Subcutaneous adipose tissue (tissue), 4 donors: ENCODE results near the gene RBM43. TPM values are rescaled to one million over a fixed set of nuclear protein-coding genes. Genes with fewer than 3 reads are reported as not detected.

Source experiments
- total RNA-seq, 4 donors: library from RNA; depleted of rRNA; stranded (reverse); fragments of >200 nt; gene quantifications; one replicate each; pipeline ENCODE4 v1.1.0, GENCODE V29; 2016
- TF ChIP-seq, protein P1 (sequence below): fragments of 450-650 bp; IDR thresholded peaks from one replicate; pipeline ENCODE4 v1.5.1; 2016; ENCODE audit warnings: low read depth, mild to moderate bottlenecking, control low read depth, antibody characterized with exemption, moderate library complexity

Gene RBM43
- total RNA-seq, 4 donors from 2014 or later: 6.4 to 12.2 (median 7.6) TPM

DNA sequence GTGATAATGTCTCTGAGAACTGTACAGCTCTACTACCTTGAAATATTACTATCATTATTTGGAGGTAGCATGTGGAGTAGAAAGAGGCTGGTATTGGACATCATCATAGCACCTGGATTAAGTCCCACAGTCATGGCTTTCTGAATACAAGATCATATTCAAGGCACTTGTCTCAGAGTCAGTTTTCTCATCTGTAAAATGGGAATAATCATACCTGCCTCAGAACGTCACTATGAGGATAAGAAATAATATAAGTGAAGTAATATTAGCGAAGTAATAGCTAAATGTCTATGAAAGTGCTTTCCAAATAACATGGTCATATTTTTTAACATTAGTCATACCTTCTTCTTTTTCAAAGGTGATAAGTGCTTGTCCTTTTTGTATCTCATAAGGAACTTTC lies 16.8 kb upstream of the RBM43 start:
- TF ChIP-seq, protein P1, sequence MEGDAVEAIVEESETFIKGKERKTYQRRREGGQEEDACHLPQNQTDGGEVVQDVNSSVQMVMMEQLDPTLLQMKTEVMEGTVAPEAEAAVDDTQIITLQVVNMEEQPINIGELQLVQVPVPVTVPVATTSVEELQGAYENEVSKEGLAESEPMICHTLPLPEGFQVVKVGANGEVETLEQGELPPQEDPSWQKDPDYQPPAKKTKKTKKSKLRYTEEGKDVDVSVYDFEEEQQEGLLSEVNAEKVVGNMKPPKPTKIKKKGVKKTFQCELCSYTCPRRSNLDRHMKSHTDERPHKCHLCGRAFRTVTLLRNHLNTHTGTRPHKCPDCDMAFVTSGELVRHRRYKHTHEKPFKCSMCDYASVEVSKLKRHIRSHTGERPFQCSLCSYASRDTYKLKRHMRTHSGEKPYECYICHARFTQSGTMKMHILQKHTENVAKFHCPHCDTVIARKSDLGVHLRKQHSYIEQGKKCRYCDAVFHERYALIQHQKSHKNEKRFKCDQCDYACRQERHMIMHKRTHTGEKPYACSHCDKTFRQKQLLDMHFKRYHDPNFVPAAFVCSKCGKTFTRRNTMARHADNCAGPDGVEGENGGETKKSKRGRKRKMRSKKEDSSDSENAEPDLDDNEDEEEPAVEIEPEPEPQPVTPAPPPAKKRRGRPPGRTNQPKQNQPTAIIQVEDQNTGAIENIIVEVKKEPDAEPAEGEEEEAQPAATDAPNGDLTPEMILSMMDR: no peak

DNA sequence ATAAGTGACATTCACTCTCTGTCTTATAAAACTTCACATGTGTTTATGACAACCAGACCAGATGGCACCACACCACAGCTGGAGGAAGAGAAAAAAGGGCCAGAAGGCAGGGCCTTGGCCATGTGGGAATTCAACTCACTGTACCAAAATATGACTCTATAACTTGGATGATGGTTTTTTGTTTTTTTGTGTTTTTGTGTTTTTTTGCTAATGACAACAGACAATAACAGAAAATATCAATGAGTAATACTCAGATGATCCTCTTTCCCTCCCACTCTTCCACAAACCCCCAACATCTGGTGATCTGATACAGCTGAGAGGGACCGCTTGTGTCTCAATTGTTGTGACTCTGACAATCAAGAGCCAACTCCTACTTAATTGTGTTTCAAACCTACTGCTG lies 15.4 kb upstream of the RBM43 start:
- TF ChIP-seq, protein P1: no peak

DNA sequence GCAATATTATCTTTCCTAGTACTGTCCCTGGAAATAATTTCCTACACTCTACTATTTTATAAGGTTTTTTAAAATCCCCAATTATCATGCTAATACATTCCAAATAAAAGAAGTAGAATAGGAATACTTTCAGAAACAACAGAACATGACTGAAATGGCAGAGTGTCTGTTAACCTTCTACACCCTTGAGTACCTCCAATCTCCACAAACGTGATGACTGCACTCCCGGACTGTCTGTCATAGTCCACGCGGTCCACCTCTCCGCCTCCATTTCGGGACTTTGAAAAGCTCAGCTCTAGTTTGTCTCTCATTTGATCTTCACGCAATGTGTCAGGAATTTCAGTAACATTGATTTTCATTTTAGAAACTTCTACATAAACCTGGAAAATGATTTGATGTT lies 13.6 kb upstream of the RBM43 start:
- TF ChIP-seq, protein P1: no peak

DNA sequence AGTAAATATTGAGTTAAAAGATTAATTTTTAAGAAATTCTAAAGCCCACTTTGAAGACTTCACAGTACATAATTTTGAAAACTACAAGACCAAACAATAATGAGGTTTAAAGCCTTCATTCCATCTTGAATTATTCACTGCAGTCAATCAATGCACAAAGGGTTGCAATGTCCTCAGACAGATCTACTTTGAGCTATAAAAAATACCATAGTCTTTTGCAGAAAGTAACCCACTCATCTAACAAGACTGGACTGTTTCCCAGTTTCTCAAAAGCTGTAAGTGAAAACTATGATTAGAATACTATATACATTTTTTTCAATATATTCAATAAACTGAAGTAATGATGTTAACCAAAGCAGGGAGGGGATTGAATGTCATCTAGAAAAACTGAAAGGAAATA lies 10.2 kb upstream of the RBM43 start:
- TF ChIP-seq, protein P1: no peak

DNA sequence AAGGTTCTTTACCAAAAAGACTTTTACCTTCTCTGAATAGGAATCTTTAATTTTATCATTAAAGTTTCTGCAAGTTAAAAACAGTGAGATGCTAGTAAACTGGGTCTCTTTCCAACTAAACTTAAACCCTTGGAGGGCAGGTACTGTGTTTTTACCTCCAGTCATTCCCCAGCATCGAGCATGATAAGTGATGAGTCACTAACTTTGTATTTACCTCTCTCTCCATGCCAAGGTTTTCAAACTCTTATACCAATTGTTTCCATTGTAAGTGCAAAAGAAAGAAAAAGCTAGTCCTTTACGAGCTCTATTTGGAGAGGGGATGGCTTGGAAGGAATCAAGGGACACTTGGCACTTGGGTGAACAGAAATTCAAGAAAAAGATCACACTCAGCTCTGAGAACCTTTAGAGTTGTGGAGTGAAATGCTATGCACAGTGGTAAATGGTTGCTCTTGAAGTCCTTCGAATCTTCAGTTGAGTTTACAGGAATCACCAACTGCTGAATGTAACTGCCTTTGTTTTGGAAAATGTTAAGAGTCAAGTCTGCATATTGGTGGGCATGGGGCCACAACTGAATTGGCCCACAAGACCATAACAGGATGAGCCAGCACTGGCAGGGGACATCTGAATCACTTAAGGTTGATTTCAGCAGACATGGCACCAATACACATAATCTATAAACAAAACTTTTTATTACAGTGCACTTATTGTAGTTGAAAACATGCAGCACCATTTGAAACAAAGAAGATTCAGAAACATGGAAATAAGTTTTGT lies 8.3 kb upstream of the RBM43 start:
- TF ChIP-seq, protein P1: no peak

DNA sequence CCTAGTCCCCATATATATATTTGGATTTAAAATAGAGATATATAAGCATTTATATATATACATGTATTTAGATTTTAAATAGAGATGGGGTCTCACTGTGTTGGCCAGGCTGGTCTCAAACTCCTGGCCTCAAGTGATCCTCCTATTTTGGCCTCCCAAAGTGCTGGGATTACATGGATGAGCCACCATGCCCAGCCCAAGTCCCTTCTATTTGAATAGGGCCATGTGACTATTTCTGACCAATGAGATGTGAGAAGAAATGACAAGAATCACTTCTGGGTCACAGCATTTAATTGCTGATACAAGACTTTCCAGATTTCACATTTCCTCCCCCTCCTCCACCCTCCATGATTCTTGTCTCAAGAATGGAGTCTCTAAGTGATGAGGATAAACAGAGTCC lies 6.4 kb upstream of the RBM43 start:
- TF ChIP-seq, protein P1: no peak

DNA sequence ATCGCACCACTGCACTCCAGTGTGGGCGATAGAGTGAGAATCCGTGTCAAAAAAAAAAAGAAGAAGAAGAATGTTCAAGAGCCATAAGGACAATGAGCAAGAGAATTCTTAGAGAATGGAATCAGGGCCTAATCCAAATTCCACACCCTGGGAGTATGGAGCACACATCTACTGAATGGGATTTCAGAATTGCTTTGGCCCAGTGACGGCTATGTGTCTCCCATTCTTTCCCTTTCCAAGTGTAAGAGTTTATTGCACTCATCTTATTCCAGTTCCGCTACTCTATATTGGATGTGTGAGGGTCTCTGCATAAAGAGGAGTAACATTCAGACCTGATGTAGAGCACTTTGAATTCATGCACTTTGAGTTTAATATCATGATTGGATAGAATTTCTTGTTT lies 5.9 kb upstream of the RBM43 start:
- TF ChIP-seq, protein P1: no peak
